Measurements from ENCODE around the gene EPM2A.

DNA sequence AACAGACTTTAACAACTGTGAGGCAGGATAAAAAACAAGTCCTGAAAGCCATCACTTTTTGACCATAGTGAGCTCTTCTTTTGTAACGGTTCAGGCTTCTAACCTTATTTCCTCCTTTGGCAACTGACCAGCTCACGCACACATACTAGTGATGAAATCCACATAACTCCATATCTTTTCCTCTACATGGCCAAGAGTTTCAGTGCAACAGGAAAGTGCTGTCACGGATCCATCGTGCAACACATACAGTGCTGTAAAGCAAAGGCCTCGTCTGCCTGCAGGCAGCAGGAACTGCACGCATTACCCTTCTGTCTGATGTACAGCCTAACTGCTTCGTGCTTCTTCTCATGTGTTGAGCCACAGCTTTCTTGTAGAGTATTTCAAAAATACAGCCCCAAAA lies 108.5 kb downstream of the EPM2A start:
- TF ChIP-seq EZH2 (IDR thresholded peaks at IDR 0.05; ENCODE audit: borderline replicate concordance, low read length) (no peak), CTCF (conservative IDR thresholded peaks at IDR 0.05 in 1 of 2, IDR thresholded peaks at IDR 0.05 in 1 of 2; ENCODE audit: extremely low read depth in 1 of 2, insufficient read depth in 1 of 2, low read depth in 1 of 2, low read length in 2 of 2) (no peak)
